Activated B cell treated with CpG ODN at 0.5 μM for 24 hours (primary cell): Measurements from ENCODE around the gene ZNF264. TPM values are rescaled to one million over a fixed set of nuclear protein-coding genes. Genes with fewer than 3 reads are reported as not detected.

Source experiments
- ATAC-seq: fragments of 200-7000 bp; cut with Tn5 transposase; one replicate; pipeline ENCODE4 v1.10.0; 2021; ENCODE audit warnings: low read depth, mild to moderate bottlenecking, moderate library complexity
- CTCF ChIA-PET: fragments of 350-600 bp; sonication (Branson Sonifier 250); formaldehyde crosslinking; loops from one replicate; lab custom pipeline; 2021; ENCODE audit warnings: antibody characterized with exemption; lab: Charles Lee
- POLR2A ChIA-PET: fragments of 350-600 bp; sonication (Branson Sonifier 250); formaldehyde crosslinking; loops from one replicate; lab custom pipeline; 2021; ENCODE audit warnings: antibody characterized with exemption; lab: Charles Lee
- DNase-seq: peaks from one replicate; pipeline ENCODE4 v3.0.0; 2022
- H3K27ac Mint-ChIP-seq: one replicate; pipeline ENCODE4 v1.8.0; 2020; ENCODE audit warnings: mixed read lengths
- H3K27me3 Mint-ChIP-seq: one replicate; pipeline ENCODE4 v1.8.0; 2021; ENCODE audit warnings: mixed read lengths
- H3K36me3 Mint-ChIP-seq: one replicate; pipeline ENCODE4 v1.8.0; 2021; ENCODE audit warnings: low read depth, mixed read lengths
- H3K4me1 Mint-ChIP-seq: one replicate; pipeline ENCODE4 v1.8.0; 2021; ENCODE audit warnings: mixed read lengths
- H3K4me3 Mint-ChIP-seq: one replicate; pipeline ENCODE4 v1.8.0; 2020; ENCODE audit warnings: mild to moderate bottlenecking, mixed read lengths
- H3K9me3 Mint-ChIP-seq: one replicate; pipeline ENCODE4 v1.8.0; 2020; ENCODE audit warnings: mixed read lengths
- CTCF ChIP-seq: fragments of 200-600 bp; IDR thresholded peaks from one replicate; pipeline ENCODE4 v1.8.0; 2022; ENCODE audit warnings: antibody characterized with exemption, mild to moderate bottlenecking
- intact Hi-C: fragments of 100-400 bp; cut with micrococcal nuclease; formaldehyde crosslinking; loops from one replicate; pipeline ENCODE4 v1.15.1; 2024
- total RNA-seq: library from RNA; stranded (reverse); gene quantifications from 2 replicates; pipeline ENCODE4 v1.2.3, GENCODE V29; 2022

ZNF264 gene
- total RNA-seq, 1 donor from 2014 or later: 58.7 TPM

- intact Hi-C loops: no loop called here
- H3K9me3 Mint-ChIP-seq: no peaks in the 10 kb centered on the region
- no peak overlapping the region for H3K4me3 Mint-ChIP-seq
- H3K27me3 Mint-ChIP-seq: no peaks in the 10 kb centered on the region
- H3K27ac Mint-ChIP-seq: no peak overlapping the region
- no peak for TF ChIP-seq CTCF
- H3K4me1 Mint-ChIP-seq: peaks cover 12% of the 10 kb centered on the region
- CTCF ChIA-PET: no interaction called here
- ATAC-seq (no peak), DNase-seq (no peak)
- peaks cover 85% of the 10 kb centered on the region for H3K36me3 Mint-ChIP-seq
- POLR2A ChIA-PET: no interaction called here
These were observed 10.9 kb downstream of the ZNF264 start for GRCh38 chr19:57202160-57202559.

GRCh38 chr19:57210381-57210780 is 19.1 kb downstream of the ZNF264 start:
- POLR2A ChIA-PET: no interaction called here
- Mint-ChIP-seq H3K36me3 (peaks cover 75% of the 10 kb centered on the region), H3K9me3 (no peaks in the 10 kb centered on the region)

GRCh38 chr19:57212109-57212508 is 20.8 kb downstream of the ZNF264 start:
- DNase-seq: no peak
- no peak overlapping the region for H3K4me3 Mint-ChIP-seq

More at GRCh38 chr19:57210381-57210780, 19.1 kb downstream of the ZNF264 start:
- Mint-ChIP-seq H3K4me3 (no peak overlapping the region), H3K27me3 (no peaks in the 10 kb centered on the region), H3K4me1 (peaks cover 4% of the 10 kb centered on the region), H3K27ac (no peak overlapping the region)
- no peak for ATAC-seq
- TF ChIP-seq CTCF: no peak
- CTCF ChIA-PET: no interaction called here
- DNase-seq: no peak
- intact Hi-C loops: no loop called here

GRCh38 chr19:57227502-57227901 is 36.2 kb downstream of the ZNF264 start:
- ATAC-seq: no peak
- no peaks in the 10 kb centered on the region for H3K4me1 Mint-ChIP-seq
- intact Hi-C loops: no loop called here
- DNase-seq: no peak
- POLR2A ChIA-PET: no interaction called here
- CTCF ChIA-PET: no interaction called here
- H3K27ac Mint-ChIP-seq: no peak overlapping the region
- H3K27me3 Mint-ChIP-seq: no peaks in the 10 kb centered on the region
- H3K36me3 Mint-ChIP-seq: no peaks in the 10 kb centered on the region
- TF ChIP-seq CTCF: no peak
- no peak overlapping the region for H3K4me3 Mint-ChIP-seq
- H3K9me3 Mint-ChIP-seq: no peaks in the 10 kb centered on the region

More at GRCh38 chr19:57212109-57212508, 20.8 kb downstream of the ZNF264 start:
- no peaks in the 10 kb centered on the region for H3K9me3 Mint-ChIP-seq
- ChIA-PET CTCF (no interaction called here), POLR2A (no interaction called here)
- intact Hi-C loops: no loop called here
- H3K36me3 Mint-ChIP-seq: peaks cover 74% of the 10 kb centered on the region
- no peak overlapping the region for H3K27ac Mint-ChIP-seq
- H3K27me3 Mint-ChIP-seq: no peaks in the 10 kb centered on the region
- TF ChIP-seq CTCF: no peak
- no peak for ATAC-seq
- peaks cover 4% of the 10 kb centered on the region for H3K4me1 Mint-ChIP-seq

GRCh38 chr19:57231686-57232085 is 40.4 kb downstream of the ZNF264 start:
- Mint-ChIP-seq H3K27ac (no peak overlapping the region), H3K4me3 (no peak overlapping the region), H3K36me3 (no peaks in the 10 kb centered on the region), H3K9me3 (no peaks in the 10 kb centered on the region), H3K4me1 (peaks cover 8% of the 10 kb centered on the region), H3K27me3 (no peaks in the 10 kb centered on the region)
- intact Hi-C loops: no loop called here
- DNase-seq (no peak), ATAC-seq (no peak)
- POLR2A ChIA-PET: no interaction called here
- CTCF ChIA-PET: no interaction called here
- no peak for TF ChIP-seq CTCF
